Measurements from ENCODE around the gene HPCAL1.
"Not testable (repeated sequence)": the region's sequence is repeated elsewhere in the genome, so short reads cannot be mapped to it uniquely, and the experiment has no call there.

HPCAL1 gene

DNA sequence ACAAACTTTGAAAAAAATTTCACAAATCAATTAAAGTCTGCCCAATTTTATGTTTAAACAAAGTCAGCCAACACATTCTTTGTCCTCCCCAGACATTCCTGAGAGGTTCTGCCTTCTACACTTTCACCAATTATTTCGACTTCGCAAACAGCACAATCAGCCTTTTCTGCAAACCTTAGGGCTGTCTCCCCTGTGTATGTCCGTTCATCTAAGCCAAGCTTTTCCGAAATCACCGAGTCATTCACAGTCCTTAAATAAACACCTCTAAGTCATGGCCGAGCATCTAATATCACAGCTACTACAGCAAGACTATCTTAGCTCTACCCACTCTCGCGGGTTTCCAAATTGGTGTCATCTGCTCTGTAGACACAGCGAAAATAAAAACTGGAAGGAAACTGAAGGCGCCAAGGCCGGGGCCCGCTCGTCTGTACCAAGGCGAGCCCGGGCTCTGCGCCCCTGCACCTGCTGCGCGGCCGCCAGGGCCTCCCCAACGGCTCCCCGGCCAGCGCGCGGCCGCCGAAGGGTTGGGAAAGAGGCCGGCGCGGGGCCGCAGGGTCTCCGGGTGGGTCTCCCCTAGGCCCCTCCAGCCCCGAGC lies 144.7 kb downstream of the HPCAL1 start:
- DNase-seq = peak; percentile 19

DNA sequence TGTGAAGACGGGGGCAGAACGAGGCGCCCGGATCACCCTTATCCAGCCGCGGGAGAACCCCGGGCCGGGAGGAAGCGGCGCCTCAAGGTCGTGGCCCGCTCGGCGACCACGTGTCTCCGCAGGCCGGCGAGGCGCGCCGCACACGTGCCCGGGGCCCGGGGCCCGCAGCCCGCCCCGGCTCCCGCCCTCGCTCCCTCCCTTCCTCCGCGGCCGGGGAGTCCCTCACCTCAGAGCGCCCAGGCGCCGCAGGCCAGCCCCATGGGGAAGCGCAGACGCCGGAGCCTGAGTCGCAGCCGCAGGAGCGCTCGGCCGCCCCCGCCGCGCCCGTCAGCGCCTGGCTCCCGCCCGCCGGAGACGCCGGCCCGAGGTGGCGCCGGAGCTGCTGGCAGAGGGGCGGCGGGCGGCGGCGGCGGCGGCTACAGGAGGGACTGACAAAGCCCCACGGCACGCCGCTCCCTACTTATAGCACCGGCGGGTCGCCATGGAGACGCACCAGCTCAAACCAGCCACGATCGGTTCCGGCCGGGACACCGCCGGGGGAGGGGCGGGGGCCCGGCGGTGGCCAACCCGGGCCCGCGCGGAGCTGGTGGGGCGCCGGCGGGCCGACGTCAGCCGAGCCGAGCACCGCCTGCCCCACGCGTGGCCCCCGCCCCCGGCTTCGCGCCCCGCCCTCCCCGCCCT lies 145.3 kb downstream of the HPCAL1 start, which contains the start of gene ODC1:
Gene ODC1, minus strand, starts transcription at position 433 of the 681 bp plus-strand sequence. CDS start 3,295 bp downstream, outside the sequence.
- DNase-seq = peak; percentile 90

DNA sequence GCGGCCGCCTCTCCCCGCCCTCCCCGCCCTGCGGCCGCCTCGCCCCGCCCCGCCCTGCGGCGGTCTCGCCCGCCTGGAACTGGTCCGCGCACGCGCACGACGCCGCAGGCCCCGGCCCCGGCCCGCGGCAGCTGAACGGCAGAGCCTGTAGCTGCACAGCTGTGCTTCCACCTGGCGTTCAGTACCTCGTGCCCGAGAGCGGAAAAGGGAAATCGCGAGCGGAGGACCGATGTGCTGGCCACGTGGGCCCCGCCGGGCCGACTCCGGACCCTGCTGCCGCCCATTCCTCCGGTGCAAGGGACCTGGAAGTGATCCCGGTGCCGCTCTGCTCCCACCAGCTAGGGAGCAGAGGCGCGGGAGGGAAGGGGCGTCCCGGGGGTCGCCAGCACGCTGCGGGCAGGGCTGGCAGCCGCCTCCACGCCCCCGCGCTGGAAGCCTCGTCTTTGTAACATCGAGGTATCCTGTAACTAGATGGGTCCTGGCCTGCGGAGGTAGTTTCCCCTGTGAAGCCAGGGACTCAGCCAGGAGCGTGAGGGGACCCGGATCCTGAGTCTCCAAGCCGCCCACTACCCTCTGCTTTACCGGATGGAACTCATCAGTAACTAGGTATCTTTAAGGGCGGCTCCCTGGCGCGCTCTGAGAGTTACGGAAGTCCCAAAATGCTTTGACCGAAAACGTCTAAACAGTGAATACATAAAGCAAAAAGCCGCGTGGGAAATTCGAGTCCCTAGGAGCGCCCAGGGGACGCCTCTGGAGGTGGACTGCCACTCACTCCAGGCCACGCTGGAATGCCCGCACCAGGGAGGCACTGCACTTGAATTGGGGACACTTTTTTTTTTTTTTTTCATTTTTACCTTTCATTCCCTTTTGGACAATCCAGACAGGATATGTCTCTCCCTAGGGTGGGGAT lies 146.1 kb downstream of the HPCAL1 start:
- peak; percentile 90 for DNase-seq

DNA sequence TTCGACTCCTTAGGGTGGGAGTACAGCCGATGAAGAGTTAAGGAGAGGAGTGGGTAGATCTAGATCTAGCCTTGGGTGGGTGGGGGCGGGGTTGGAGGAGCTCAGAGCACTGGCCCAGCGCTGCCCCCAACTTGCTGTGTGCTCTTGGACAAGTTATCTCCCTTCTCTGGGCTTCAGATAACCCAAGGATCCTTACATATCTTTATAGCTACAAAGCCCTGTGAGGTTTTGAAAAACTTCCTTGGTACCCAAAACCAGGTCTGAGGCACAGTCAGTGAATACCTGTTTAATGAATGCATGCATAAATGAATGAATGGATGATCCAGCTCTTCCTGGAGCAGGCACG lies 146.8 kb downstream of the HPCAL1 start:
- DNase-seq = no peak

GRCh38 chr2:10449838-10450691 lies 147.4 kb downstream of the HPCAL1 start:
- DNase-seq = no peak

GRCh38 chr2:10451819-10452218 lies 149.1 kb downstream of the HPCAL1 start:
- no peak for DNase-seq

- DNase-seq = peak; percentile 65
These were observed 149.6 kb downstream of the HPCAL1 start for GRCh38 chr2:10452312-10452711.

DNA sequence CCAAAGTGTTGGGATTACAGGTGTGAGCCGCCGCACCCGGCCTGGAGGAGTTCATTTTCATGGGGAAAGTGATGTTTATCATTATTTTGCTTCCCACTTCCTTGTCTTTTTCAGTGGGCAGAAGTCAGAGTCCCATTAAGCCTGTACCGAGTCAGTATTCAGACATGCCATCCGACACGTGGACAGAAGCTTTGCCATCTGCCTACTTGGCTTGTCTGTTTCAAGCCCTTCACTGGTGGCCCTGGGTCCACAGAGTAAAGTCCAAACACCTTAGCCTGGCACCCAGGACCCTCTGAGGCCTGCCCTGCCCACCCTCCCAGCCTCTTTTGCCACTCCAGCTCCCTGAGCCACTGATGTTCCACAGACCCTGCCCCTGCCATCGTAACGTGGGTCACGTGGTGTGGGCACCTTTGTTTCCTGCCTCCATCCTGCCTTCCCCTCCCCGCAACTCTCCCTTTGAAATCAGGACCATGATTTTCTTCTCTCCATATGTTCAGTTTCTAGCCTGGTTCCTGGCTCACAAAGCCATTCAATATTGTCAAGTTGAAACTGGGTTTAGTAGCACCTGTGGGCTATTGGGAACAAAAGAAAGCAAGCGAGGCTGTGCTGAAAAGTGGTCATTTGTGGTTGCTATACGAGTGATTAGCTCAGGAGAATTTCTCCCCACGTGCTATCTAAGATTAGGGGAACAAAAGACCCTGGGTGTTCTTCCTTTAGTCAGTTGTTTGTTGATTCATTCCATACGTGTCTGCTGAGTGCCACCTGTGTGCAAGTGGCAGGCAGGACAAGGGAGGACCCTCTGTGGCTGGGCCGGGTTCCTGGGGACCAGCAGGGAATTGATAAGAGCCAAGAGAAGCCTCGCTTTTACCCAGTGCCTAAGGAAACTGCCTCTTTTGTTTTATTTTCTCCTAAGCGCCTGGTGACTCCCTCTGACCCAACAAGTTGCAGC lies 150.5 kb downstream of the HPCAL1 start:
- DNase-seq = no peak

- no peak for DNase-seq
These were observed 151.2 kb downstream of the HPCAL1 start for GRCh38 chr2:10453905-10454298.

DNA sequence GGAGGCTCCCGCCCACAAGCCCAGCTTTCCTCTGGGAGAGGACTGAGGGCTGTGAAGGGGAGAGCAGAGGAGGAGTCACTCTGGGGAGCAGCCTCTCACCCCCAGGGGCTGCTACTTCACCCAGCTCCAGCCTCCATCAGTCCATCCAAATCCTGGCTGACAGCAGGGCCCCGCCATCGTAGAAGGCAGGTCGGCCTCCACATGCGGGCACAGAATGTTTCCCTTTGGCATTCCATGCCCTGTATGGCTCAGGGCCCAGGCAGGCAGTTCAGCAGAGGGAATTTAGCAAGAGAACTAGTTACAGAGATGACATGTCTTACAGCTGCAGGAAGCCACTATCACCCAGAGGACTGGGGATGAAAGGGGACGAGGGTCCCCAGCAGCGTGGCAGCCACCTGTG lies 151.8 kb downstream of the HPCAL1 start:
- DNase-seq = no peak

DNA sequence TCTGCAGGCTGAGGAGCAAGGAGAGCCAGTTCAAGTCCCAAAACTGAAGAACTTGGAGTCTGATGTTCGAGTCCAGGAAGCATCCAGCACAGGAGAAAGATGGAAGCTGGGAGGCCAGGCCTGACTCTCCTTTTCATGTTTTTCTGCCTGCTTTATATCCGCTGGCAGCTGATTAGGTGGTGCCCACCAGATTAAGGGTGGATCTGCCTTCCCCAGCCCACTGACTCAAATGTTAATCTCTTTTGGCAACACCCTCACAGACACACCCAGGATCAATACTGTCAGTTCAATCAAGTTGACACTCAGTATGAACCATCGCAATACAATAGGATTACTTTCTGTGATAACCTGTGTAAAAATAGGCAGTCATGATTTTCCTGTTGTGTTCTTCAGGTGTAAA lies 154.5 kb downstream of the HPCAL1 start:
- DNase-seq = not testable (repeated sequence)

DNA sequence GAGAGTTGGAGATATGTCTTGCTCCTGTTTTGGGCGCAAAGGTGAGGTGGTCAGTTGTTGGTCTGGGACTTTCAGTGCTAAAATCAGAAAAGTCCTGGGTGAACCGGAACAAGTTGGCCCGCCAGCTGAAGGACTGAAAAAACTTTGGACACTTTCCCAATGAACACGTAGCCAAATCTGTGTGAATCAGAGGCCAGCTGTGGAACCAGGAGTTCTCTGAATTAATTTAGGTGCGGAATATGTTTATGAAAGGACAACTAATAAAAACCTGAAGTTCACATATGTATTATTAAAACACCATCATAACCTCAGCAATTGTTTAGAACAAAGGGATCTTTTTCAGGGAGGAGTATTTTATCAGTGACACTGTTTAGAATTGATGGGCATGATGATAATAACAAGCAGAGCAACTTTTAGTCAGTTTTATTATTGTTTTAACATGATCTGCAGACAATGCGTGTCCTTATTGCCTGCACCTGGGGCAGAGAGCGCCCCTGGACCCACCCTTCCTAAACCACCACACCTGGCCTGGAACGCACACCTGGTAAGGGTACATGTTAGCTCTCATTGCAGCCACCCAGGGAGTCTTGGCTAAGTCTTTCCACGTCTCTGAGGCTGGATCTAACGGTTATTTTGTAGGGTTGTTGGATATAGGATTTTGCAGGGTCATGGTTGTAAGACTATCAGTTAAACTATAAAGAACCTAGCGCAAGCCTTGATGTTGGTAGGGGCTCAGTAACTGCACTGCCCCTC lies 155.3 kb downstream of the HPCAL1 start:
- no peak for DNase-seq

DNA sequence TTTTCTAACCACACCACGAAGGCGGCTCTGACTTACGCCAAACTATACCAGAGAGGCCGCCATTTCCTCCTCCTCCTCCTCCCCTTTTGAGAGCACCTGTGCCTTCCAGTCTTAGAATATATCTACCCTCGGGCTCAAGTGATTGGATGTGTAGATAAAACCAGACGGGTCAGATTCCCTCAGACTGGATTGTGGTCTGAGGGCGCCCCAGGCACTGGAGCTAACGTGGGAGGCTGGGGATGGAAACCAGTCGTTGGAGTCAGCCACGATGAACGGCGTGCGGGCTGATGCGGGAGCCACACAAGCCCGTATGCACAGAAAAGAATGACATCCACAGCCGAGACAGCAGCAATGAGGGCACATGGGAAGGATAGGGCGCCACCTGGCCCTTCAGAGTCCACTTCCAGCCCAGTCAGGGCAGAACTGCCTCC lies 157.7 kb downstream of the HPCAL1 start:
- DNase-seq = no peak

- DNase-seq = no peak
These were observed 159.7 kb downstream of the HPCAL1 start for GRCh38 chr2:10462178-10463083.

GRCh38 chr2:10465910-10466309 lies 163.2 kb downstream of the HPCAL1 start:
- no peak for DNase-seq

DNA sequence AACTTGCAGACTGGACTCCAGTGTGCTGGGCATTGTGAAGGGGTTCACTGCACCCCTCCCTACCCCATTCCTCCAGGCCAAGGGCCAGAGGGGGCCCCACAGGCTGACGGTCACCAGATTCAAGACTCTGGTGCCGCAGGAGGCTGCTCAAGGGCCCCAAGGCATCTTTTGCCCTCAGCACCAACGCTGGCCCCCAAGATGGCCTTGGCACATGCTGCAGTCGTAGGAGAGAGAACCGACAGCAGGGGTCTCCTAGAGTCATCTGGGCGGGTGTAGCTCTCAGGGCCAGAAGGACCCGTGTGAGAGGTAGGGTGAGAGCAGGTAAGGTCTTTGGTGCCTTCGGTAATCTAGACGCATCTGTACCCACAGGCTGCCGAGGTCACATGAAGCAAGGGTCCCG lies 164.1 kb downstream of the HPCAL1 start:
- no peak for DNase-seq

DNA sequence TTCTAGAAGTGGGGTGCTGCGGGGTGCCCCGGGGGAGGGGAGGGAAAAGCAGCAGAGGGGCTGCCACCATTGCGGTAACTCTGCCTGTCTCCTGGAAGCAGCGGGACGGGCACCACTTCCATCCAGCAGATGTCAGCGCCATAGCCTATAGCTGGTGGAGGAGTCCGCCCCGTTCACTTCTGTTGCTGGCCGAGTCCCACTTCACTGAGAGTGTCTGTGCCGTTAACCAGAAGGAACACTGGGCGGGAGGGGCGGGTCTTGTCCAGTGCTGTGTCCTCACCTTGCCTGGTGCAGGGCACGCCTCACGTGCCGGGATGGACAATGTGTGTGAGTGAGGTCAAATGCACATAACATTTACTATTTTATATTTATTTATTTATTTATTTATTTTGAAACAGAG lies 164.7 kb downstream of the HPCAL1 start:
- no peak for DNase-seq

GRCh38 chr2:10469301-10469700 lies 166.6 kb downstream of the HPCAL1 start:
- DNase-seq = no peak

- no peak for DNase-seq
These were observed 167.4 kb downstream of the HPCAL1 start for GRCh38 chr2:10469955-10470608.

Data from DMS 273 treated with DMSO at 0.1 percent for 48 hours (cell line).